HG02943 (cell line): ENCODE results near the gene MLH3.
"Not testable (repeated sequence)": the region's sequence is repeated elsewhere in the genome, so short reads cannot be mapped to it uniquely, and the experiment has no call there.

ENCODE experiments used
- ATAC-seq: cut with Tn5 transposase; IDR thresholded peaks from one replicate; pipeline ENCODE4 v1.9.1; 2021; ENCODE audit warnings: mild to moderate bottlenecking, low read depth, moderate library complexity; ENCODE audit not compliant: unreplicated experiment

Gene MLH3

DNA sequence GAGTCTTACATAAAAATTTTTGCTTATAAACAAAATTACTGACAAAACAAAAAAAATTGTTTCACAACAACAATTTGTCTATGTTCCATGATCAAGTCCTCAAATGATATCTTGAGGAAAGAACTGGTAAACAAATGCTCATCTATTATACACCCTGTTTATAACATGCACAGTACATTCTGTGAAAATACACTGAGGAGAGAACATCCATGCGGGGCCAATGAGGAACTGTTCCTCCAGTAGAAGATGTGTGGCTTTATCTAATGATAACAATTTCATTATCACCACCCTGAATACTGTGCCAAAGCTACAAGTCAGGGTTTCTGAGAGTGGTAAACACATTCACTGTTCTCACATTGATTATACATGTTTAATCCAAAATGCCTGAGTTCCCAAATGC is 10.8 kb downstream of the MLH3 start:
- ATAC-seq: no peak

DNA sequence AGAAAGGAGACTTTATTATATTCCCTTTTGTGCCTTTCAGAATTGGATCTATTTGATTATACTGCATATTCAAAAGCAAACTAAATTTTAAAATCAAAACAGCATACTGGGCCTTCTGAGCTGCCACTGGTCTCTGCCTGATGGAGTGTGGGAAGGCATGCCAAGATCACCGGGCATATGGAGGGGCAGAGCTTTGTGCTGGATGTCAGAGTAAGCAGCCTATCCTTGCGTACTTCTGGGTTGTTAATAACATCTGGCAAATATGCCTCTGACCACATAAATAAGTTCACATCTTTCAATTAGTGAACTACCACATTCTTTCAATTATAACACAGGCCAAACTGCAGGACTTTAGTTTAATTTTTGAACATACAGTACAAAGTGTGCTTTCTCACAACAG is 18.3 kb downstream of the MLH3 start:
- no peak for ATAC-seq

DNA sequence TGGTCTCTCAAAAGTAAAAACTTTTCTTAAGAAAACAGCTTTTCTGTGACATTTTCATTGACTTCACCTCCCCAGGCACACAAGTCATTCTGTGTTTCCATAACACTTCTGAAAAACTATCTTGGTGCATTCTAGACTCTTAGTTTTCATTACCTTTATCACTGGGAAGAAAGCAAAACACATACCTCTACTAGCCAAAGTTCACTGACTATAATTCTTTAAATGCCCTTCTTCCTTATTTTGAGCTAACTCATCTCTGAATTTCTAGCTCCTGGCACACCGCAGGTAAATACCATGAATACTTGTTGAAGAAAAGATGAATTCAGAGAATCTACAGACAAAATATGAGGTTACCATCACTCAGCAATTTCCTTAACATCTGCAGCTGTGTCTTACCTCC is 21.1 kb downstream of the MLH3 start:
- ATAC-seq: no peak

DNA sequence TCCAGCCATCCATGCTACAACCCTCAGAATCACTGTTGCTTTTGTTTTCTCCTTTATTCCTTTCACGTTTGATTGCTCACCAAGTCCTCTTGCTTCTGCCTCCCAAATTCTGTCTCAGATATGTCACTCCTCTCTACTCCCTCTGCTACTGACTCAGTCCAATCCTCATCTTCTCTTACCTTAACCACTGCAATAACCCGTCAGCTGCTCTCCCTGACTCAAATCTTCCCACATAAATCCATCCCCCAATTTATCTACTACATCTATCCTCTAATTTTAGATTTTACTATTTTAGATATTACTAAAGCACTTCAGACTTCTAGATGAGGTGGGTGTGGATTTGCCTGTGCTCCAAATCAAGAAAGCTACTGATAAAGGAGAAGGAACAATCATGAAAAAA is 25.4 kb downstream of the MLH3 start:
- no peak for ATAC-seq

DNA sequence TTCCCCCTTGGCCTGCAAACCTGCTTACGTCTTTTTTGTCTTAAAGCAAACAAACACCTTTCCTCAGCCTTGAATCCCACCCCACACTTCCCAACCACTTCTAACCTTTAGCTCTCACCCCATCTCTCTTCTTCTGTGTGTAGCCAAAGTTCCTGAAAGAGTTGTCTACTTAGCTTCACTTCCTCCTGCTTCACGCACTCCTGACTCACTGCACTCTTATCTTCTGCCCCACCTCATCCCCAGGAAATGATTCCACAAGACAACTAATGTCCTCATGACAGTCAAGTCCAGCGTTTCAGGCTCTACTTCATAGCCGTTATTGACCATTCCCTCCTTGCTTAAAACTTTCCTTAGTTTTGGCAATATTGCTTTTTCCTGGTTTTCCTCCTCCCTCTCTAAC is 26.2 kb downstream of the MLH3 start:
- ATAC-seq: no peak

DNA sequence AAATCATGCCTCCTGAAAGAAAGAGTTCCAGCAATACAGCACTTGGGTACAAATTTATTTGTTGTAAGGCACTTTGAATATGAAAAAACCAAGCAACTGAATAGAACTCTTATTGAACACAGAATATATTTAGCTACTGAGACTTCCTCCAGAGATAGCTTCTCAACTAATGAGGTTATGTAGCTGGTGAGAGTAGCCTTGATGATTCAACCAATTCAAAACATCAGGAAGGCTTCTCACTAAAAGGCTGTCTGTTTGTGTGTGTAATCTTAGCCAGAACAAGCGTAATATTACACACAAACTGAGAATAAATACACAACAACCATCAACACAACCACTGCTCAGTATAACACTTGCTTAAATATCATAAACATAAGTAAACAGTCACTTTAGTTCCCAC is 28.2 kb downstream of the MLH3 start:
- ATAC-seq: no peak

DNA sequence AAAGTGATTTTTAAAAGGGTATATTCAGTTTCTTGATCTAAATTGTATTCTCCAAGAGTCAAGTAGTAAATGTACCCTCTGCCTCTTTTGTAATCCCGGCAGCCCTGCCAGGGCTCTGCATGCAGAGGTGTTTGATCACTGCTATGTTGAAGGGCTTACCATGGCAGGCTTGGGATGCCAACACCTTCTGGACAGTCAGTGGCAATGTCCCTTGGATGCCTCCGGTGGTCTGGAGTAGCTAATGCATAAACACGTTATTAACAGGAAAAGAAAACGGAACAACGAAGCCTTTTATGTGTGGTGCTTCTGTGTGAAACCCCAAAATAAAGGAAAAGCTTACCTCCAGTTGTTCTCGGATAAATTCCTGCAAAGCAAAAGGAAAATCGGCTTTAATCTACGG is 28.6 kb downstream of the MLH3 start:
- no peak for ATAC-seq

DNA sequence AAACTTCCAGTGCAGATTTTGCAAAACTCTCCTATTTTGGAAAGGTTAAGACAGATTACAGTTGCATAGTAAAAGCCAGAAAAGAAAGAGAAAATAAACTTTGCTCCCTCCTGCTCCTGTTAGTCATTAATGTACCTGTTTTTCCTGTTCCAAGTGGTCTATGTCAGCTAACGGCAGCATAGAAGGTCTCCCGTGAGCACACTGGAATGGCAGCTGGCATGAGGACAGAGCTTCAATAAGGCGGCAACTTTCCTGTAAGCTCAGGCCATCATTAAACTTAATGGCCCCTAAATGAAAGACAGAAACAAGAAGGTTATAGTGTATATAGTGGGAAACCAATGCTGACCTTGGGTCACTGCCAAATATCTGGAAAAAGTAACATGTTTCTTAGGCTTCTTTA is 32.6 kb downstream of the MLH3 start:
- no peak for ATAC-seq

DNA sequence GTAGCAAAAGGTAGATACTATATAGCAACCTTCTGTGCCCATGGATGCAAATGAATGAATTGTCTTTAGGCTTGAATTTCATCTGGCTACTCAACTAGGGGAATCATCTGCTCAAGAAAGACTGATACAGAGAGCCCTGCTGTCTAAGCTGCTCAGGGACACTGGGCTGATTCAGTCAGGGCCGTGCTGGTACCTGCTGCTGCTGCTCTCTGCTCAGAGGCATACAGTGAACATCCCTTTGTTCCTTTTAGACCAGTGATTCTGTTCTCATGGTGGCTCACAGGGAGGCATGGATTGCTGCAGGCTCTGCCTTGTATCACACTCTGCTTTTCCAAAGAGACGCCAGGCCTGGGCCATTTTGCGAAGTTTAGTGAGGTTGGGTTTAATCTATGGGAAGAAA is 34.5 kb downstream of the MLH3 start:
- ATAC-seq: no peak

DNA sequence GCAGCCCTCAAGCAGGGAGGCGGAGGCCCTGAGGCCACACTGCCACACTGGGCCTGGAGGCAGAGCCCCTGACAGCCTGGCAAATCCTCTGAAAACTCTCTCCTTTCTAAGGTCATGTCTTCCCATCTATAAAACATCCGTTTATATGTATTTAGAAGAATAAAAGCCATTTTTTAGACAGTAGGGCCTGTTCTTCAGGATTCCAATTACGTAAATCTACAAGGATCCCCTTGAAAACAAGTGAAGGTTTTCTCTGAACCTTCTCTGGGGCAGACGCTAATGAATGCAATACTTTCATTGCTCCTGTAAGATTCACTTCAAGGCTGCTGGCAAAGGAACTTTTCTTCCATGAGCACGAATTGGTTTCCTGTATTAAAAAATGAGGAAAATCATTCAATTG is 35.8 kb downstream of the MLH3 start:
- no peak for ATAC-seq

DNA sequence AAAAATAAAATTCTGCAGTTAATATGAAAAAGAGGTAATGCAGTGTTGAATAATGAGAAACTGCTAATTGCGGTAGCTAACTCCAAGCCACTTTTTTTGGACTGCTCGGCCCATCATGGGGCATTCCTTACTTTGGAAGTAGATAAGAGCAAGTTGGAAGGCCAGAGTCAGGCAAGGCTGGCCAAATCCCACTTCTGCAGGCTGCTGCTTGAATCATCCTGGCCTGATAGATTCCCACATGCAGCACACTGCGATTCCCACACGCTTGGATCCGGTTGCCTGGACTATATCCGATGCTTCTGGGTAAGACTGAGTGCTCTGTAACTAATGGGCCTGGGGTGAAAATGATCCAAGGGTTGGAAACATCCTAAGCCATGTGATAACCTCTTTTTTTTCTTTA is 38.0 kb downstream of the MLH3 start:
- ATAC-seq: no peak

DNA sequence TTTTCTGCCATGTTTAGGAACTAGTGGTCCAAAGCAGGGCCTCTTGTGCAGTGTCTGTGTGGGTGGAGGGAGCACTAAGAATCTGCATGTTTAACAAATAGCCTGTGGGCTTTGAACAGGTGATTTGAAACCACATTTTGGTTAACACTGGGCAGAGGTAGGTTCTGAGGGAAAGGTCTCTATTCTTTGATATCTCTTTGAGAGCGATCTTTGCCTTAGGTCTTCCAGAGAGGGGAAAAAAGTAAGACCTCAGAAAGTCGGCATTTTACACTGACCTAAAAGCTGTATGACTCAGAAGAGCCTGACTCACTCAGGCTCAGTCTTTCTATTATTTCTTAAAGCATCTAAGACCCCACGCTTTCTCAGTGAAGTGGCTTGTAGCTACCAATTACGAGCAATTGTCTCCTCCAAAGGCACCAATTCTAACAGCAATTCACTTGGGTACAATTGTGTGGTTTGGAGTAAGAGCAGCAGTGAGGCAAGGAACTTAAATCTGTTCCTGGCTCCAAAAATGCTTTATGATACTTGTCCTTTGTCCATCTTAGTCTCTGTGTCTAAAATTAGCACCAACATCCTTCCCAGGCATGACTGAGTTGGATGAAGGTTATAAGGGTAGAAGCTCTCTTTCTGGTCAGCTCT is 39.8 kb downstream of the MLH3 start:
- no peak for ATAC-seq

DNA sequence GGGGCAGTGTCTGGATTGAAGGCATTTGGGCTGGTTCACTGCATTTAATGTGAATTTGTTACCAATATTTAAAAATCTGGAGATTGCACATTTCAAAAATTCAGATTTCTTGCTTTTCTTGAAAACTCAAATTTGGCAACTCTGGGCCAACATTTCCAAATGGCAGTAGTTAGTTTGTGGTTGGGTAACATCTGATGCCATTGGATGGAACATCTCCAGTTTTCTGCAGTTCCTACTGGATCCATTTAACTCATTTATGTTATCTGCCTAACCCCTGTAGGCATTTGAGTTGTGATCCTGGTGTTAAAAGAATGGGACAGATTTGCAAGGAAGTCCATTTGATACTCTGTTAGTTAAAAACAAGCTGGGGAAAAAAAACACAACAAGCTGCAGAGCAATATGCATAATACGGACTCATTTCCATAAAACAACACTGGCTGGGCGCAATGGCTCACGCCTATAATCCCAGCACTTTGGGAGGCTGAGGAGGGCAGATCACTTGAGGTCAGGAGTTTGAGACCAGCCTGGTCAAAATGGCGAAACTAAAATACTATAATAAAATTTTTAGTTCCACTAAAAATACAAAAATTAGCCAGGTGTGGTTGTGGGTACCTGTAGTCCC is 40.7 kb downstream of the MLH3 start:
- ATAC-seq: no peak

DNA sequence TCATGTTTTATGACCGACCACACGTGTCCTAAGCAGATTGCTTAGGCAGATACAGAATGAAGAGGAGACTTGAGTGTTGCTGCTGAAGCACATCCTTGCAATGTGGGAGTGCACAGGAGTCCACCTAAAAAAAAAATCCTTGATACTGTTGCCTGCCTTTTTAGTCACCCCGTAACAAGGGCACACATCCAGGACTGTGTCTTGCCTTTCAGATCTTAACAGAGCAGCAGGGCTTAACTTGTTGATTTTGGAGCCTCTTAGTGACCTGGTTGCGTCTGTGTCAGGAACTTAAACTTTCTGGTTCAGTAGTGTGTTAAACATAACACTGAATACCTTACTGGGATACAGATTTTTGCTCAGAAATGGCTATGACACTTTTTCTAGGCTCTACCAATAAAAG is 42.1 kb downstream of the MLH3 start:
- ATAC-seq: no peak

DNA sequence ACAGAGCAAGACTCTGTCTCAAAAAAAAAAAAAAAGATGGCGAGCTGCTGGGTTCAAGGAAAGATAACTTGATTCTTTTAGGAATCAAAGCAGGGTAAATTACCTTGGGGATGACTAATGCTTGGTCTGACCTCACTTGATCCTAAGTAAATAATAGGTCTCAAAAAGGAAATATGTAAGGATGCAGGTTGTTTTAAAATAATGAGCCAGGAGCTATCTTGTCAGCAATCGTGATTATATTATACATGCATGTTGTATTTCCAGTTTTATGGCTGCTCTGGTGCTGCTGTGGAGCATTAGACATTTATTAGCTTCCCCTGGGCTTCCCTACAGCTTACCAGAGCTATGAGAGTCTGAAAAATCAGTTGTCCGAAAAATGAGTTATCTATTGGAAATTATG is 45.9 kb downstream of the MLH3 start:
- no peak for ATAC-seq

DNA sequence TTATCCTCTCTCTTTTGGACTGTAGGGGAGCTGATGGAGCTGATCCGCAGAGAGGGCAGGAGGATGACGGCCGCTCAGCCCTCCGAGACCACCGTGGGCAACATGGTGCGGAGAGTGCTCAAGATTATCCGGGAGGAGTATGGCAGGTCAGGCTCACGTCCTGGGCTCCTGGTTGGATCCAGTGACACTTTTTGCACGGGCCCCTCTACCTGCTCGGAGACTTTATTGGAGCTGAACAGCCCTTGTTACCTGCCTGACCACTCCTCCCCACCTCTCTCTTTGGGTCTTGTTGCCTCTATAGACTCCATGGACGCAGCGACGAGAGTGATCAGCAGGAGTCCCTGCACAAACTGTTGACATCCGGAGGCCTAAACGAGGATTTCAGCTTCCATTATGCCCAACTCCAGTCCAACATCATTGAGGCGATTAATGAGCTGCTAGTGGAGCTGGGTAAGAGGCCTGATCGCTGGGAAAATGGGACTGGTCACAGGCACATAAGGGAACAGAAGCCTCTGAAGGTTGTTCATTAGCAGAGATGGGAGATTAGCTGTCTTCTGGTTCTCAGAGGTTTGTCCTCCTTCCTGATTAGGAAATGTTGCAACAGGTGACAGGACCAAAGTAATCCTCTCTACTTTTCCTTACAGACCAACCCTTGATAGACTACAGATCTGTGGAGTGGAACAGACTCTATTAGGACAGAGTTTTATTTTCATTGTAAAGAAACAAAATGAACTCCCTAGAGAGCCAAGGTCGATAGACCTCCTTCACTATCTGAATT is 47.8 kb downstream of the MLH3 start:
- ATAC-seq: no peak

DNA sequence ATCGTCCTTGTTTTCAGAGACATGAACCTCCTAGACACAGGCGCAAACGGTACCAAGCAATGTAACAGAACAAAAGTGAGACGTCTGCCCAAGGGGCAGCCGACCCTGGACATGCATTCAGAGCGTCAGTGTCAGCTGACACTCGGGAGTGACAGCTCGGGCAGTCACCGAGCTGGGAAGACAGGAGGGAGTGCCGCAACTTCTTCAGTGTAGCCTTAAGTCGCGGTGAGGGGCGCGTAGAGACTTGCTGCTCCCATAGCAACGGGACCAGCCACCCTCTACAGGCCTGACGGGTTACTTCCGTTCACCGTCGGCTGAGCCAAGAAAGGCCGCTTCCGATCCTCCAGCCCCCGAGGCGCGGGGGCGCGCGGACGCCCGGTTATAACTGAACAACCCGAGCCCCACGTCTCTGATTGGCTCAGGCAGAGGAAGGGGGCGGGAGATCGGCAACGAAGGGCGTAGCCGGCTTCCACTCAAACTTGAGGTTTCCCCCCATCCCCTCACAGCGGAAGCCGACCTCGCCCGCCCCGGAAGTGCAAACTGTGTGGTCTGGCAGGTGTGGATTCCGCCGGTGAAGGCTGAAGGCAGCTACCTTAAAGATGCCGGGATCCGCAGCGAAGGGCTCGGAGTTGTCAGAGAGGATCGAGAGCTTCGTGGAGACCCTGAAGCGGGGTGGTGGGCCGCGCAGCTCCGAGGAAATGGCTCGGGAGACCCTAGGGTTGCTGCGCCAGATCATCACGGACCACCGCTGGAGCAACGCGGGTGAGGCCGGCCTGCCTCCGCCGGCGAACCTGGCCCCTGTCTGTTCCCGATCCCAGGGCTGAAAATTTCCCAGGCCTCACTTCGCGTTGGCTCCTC is 48.6 kb downstream of the MLH3 start, which contains the start of gene EIF2B2:
TSS of gene EIF2B2 (plus strand) at position 530 of the 858 bp plus-strand sequence. CDS start at position 600, 70 bp downstream.
- ATAC-seq: peak; percentile 96

DNA sequence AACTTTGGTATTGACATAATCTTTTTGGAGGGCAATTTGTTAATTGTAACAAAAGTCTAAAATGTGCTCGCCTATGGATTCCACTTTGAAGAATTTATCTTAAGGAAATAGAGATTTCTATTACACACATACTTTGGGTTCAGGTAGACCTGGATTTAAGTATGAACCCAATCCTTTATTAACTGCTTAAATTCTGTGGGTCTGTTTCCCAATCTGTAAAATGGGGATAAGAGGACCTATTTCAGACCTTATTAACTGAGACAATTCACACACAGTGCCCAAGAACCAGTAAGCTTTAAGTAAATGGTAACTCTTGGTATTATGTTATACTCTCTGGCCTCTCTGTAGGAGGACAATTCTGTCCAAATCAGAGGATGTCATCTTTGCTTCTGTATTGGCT is 49.4 kb downstream of the MLH3 start:
- ATAC-seq: no peak

DNA sequence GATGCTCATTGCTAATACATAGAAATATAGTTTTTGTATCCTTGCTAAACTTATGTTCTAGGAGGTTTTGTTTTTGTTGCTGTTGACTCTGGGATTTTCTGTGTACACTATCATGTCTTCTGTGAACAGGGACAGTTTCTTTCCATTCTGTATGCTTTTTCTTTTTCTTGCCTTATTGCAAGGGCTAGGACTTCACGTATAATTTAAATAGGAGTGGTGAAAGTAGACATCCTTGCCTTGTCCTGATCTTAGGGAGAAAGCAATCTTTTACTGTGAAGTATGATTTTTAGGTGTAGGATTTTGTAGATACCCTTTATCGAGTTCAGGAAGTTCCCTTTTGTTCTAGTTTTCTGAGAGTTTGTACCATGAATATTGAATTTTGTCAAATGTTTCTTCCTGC is 50.0 kb downstream of the MLH3 start:
- no peak for ATAC-seq

DNA sequence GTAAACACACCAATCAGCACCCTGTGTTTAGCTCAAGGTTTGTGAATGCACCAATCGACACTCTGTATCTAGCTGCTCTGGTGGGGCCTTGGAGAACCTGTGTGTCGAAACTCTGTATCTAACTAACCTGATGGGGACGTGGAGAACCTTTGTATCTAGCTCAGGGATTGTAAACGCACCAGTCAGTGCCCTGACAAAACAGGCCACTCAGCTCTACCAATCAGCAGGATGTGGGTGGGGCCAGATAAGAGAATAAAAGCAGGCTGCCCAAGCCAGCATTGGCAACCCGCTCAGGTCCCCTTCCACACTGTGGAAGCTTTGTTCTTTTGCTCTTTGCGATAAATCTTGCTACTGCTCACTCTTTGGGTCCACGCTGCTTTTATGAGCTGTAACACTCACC is 55.5 kb downstream of the MLH3 start:
- ATAC-seq: not testable (repeated sequence)

DNA sequence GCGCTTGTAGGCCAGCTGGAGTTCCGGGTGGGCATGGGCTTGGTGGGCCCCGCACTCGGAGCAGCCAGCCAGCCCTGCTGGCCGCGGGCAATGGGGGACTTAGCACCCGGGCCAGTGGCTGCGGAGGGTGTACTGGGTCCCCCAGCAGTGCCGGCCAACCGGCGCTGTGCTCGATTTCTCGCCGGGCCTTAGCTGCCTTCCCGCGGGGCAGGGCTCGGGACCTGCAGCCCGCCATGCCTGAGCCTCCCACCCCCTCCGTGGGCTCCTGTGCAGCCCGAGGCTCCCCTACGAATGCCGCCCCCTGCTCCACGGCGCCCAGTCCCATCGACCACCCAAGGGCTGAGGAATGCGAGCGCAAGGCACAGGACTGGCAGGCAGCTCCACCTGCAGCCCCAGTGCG is 57.1 kb downstream of the MLH3 start:
- not testable (repeated sequence) for ATAC-seq
